NT2/D1 (cell line): ENCODE measurements around the gene KHDRBS1.

Experiments
- YY1 ChIP-seq: IDR thresholded peaks from 2 replicates; pipeline ENCODE4 v1.6.1; 2011; ENCODE audit not compliant: insufficient read length, insufficient read depth
- ZNF274 ChIP-seq: IDR thresholded peaks from 2 replicates; pipeline ENCODE4 v1.6.1; 2011; ENCODE audit warnings: mild to moderate bottlenecking, low read depth, low read length

GRCh38 chr1:32071758-32072621 lies 58.3 kb downstream of the KHDRBS1 start:
- no peak for TF ChIP-seq YY1
- TF ChIP-seq ZNF274, result no peak
